ENCODE results near the gene DMKN.

GRCh38 chr19:35460608-35461007 is 52.8 kb downstream of the DMKN start:
- TF ChIP-seq, protein P1, sequence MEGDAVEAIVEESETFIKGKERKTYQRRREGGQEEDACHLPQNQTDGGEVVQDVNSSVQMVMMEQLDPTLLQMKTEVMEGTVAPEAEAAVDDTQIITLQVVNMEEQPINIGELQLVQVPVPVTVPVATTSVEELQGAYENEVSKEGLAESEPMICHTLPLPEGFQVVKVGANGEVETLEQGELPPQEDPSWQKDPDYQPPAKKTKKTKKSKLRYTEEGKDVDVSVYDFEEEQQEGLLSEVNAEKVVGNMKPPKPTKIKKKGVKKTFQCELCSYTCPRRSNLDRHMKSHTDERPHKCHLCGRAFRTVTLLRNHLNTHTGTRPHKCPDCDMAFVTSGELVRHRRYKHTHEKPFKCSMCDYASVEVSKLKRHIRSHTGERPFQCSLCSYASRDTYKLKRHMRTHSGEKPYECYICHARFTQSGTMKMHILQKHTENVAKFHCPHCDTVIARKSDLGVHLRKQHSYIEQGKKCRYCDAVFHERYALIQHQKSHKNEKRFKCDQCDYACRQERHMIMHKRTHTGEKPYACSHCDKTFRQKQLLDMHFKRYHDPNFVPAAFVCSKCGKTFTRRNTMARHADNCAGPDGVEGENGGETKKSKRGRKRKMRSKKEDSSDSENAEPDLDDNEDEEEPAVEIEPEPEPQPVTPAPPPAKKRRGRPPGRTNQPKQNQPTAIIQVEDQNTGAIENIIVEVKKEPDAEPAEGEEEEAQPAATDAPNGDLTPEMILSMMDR (IDR thresholded peaks at IDR 0.05; ENCODE audit: low read depth, low read length) = no peak
- TF ChIP-seq EZH2phosphoT487 (IDR thresholded peaks at IDR 0.05; ENCODE audit: low read depth) = no peak

Measured in OCI-LY3 (cell line).